ENCODE measurements around the gene PIR. TPM values are rescaled to one million over a fixed set of nuclear protein-coding genes. Genes with fewer than 3 reads are reported as not detected.

The PIR gene
- total RNA-seq, 1 experiment from 2014 or later = 29.7 TPM

DNA sequence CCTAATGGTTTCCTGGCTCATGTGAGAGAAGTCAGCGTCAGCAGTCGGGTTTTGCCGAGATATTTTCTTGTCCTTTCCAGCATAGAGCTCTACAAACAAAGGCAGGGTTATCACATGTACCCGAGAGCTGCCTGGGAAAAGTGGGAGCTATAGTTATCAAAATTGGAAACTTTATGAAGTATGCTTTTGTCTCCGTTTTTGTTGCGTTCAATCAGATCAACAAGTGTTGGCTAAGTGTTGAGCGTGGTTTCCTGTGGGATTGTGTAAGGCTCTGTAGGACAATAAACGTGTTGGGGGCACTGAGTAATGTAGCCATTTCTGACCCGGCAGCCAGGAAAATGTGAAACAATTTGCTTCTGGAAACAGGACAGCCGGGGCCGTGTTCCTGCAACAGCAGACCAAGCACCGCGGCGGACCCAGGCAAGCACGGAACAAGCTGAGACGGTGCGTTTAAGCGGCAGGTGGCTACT is 7.4 kb upstream of the PIR start, which contains the start of gene BMX:
Gene BMX (plus strand): TSS at position 311 of the 470 bp plus-strand sequence. CDS start 7,547 bp downstream, outside the sequence.
- H3T11ph ChIP-seq (ENCODE audit: low read length) = no peak within 1 kb of the TSS
- H2AFZ ChIP-seq (ENCODE audit: low read length) = no peak within 1 kb of the TSS
- Mint-ChIP-seq H3K27me3 (ENCODE audit: low read depth) (no peaks in the 10 kb centered on the region; the same call in 1 of the 2 replicates), H3K4me3 (no peak within 1 kb of the TSS), H3K9me3 (no peaks in the 10 kb centered on the region), H3K36me3 (ENCODE audit: insufficient read depth in 1 of 3, low read depth in 3 of 3) (no peaks in the 10 kb centered on the region), H3K4me1 (peaks cover 6 to 9% of the 10 kb centered on the region in 2 experiments), H3K27ac (no peak within 1 kb of the TSS)
- H4K91ac ChIP-seq (ENCODE audit: insufficient read length, low read depth, low read length) = no peak within 1 kb of the TSS
- no peak within 1 kb of the TSS for H3K4ac ChIP-seq (ENCODE audit: low read depth, low read length)
- H2BK20ac ChIP-seq (ENCODE audit: low read depth, low read length, poor library complexity, severe bottlenecking) = no peak within 1 kb of the TSS
- DNase-seq = no peak
- H2BK120ac ChIP-seq (ENCODE audit: low read depth, low read length, poor library complexity, severe bottlenecking) = no peak within 1 kb of the TSS
- no peak within 1 kb of the TSS for H3K23ac ChIP-seq (ENCODE audit: insufficient read length, low read depth, low read length)
- no peak within 1 kb of the TSS for H3K9ac ChIP-seq (ENCODE audit: extremely low read depth, insufficient read length, low read length)
- no peaks in the 10 kb centered on the region for H3K27me3 ChIP-seq (ENCODE audit: insufficient read depth, low read length)
- H3K14ac ChIP-seq (ENCODE audit: insufficient read depth, low read length) = no peak within 1 kb of the TSS
- no peak within 1 kb of the TSS for H3K27ac ChIP-seq (ENCODE audit: insufficient read length, low read depth, low read length)
- no peaks in the 10 kb centered on the region for H3K79me2 ChIP-seq (ENCODE audit: insufficient read depth, low read length)
- H4K20me1 ChIP-seq (ENCODE audit: control insufficient read depth, insufficient read depth, insufficient read length) = no peaks in the 10 kb centered on the region
- H3K56ac ChIP-seq (ENCODE audit: insufficient read length, low read depth, low read length) = no peak within 1 kb of the TSS
- no peaks in the 10 kb centered on the region for H3K23me2 ChIP-seq (ENCODE audit: insufficient read length, low read depth, low read length, poor library complexity, severe bottlenecking)
- H4K5ac ChIP-seq (ENCODE audit: insufficient read length, low read depth, low read length) = no peak within 1 kb of the TSS
- WGBS (ENCODE audit: extremely low coverage, insufficient read length, low lambda C conversion rate) = no CpG with 5 or more reads among the region's 18 CpGs
- TF ChIP-seq, protein P1, sequence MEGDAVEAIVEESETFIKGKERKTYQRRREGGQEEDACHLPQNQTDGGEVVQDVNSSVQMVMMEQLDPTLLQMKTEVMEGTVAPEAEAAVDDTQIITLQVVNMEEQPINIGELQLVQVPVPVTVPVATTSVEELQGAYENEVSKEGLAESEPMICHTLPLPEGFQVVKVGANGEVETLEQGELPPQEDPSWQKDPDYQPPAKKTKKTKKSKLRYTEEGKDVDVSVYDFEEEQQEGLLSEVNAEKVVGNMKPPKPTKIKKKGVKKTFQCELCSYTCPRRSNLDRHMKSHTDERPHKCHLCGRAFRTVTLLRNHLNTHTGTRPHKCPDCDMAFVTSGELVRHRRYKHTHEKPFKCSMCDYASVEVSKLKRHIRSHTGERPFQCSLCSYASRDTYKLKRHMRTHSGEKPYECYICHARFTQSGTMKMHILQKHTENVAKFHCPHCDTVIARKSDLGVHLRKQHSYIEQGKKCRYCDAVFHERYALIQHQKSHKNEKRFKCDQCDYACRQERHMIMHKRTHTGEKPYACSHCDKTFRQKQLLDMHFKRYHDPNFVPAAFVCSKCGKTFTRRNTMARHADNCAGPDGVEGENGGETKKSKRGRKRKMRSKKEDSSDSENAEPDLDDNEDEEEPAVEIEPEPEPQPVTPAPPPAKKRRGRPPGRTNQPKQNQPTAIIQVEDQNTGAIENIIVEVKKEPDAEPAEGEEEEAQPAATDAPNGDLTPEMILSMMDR (conservative IDR thresholded peaks at IDR 0.05) = no peak
- no peak within 1 kb of the TSS for H3K4me2 ChIP-seq (ENCODE audit: insufficient read depth, insufficient read length, low read length)
- no peak within 1 kb of the TSS for H2AK5ac ChIP-seq (ENCODE audit: insufficient read length, low read length)
- H4K8ac ChIP-seq (replicated peaks; ENCODE audit: insufficient read length, low read depth, low read length) = no peak within 1 kb of the TSS
- no peak within 1 kb of the TSS for H2BK12ac ChIP-seq (ENCODE audit: insufficient read length, low read depth, low read length)
- H2BK5ac ChIP-seq (ENCODE audit: insufficient read length, low read length) = no peak within 1 kb of the TSS
- no peak within 1 kb of the TSS for H3K18ac ChIP-seq (ENCODE audit: insufficient read length, low read depth, low read length)
- no peaks in the 10 kb centered on the region for H3K9me3 ChIP-seq (ENCODE audit: control insufficient read depth, low read depth, low read length)
- H2BK15ac ChIP-seq (ENCODE audit: low read depth, low read length) = no peak within 1 kb of the TSS
- H3K79me1 ChIP-seq (ENCODE audit: insufficient read depth, low read depth, low read length, poor library complexity, severe bottlenecking) = no peaks in the 10 kb centered on the region
- no peaks in the 10 kb centered on the region for H3K4me1 ChIP-seq (ENCODE audit: insufficient read depth, low read length)

All from H9 (cell line).